Ishikawa (cell line): ENCODE data around the gene MYBPH.

ENCODE experiments used
- CEBPB ChIP-seq: IDR thresholded peaks from 2 replicates; pipeline ENCODE4 v1.6.1; 2012
- CREB1 ChIP-seq: IDR thresholded peaks from 2 replicates; pipeline ENCODE4 v1.6.1; 2012; ENCODE audit warnings: low read depth
- EGR1 ChIP-seq: IDR thresholded peaks from 2 replicates; pipeline ENCODE4 v1.6.1; 2012
- EP300 ChIP-seq: IDR thresholded peaks from 2 replicates; pipeline ENCODE4 v1.6.1; 2012; ENCODE audit warnings: borderline replicate concordance
- FOXM1 ChIP-seq: IDR thresholded peaks from 2 replicates; pipeline ENCODE4 v1.6.1; 2012; ENCODE audit warnings: low read depth, borderline replicate concordance
- MAX ChIP-seq: IDR thresholded peaks from 2 replicates; pipeline ENCODE4 v1.6.1; 2012
- NFIC ChIP-seq: IDR thresholded peaks from 2 replicates; pipeline ENCODE4 v1.6.1; 2012
- RAD21 ChIP-seq: IDR thresholded peaks from 2 replicates; pipeline ENCODE4 v1.6.1; 2012; ENCODE audit warnings: low read depth
- TAF1 ChIP-seq: IDR thresholded peaks from 2 replicates; pipeline ENCODE4 v1.6.1; 2012; ENCODE audit warnings: low read depth, mild to moderate bottlenecking
- TCF12 ChIP-seq: IDR thresholded peaks from 2 replicates; pipeline ENCODE4 v1.6.1; 2012; ENCODE audit warnings: low read depth
- TEAD4 ChIP-seq: IDR thresholded peaks from 2 replicates; pipeline ENCODE4 v1.6.1; 2012
- YY1 ChIP-seq: IDR thresholded peaks from 2 replicates; pipeline ENCODE4 v1.6.1; 2012; ENCODE audit warnings: low read depth
- ZBTB7A ChIP-seq: IDR thresholded peaks from 2 replicates; pipeline ENCODE4 v1.6.1; 2012; ENCODE audit warnings: low read depth
- TF ChIP-seq, protein P1 (sequence below): IDR thresholded peaks from 2 replicates; pipeline ENCODE4 v1.6.1; 2012; ENCODE audit warnings: low read depth, mild to moderate bottlenecking
- TF ChIP-seq, protein P2 (sequence below): IDR thresholded peaks from 2 replicates; pipeline ENCODE4 v1.6.1; 2012

MYBPH gene

GRCh38 chr1:203168256-203168786, 7.3 kb downstream of the MYBPH start:
- TF ChIP-seq TEAD4 (no peak), TAF1 (no peak), FOXM1 (no peak), ZBTB7A (no peak), EGR1 (no peak), CREB1 (no peak), TCF12 (no peak), CEBPB (no peak), MAX (no peak), RAD21 (no peak), YY1 (no peak), EP300 (no peak), NFIC (no peak)
- TF ChIP-seq, protein P1, sequence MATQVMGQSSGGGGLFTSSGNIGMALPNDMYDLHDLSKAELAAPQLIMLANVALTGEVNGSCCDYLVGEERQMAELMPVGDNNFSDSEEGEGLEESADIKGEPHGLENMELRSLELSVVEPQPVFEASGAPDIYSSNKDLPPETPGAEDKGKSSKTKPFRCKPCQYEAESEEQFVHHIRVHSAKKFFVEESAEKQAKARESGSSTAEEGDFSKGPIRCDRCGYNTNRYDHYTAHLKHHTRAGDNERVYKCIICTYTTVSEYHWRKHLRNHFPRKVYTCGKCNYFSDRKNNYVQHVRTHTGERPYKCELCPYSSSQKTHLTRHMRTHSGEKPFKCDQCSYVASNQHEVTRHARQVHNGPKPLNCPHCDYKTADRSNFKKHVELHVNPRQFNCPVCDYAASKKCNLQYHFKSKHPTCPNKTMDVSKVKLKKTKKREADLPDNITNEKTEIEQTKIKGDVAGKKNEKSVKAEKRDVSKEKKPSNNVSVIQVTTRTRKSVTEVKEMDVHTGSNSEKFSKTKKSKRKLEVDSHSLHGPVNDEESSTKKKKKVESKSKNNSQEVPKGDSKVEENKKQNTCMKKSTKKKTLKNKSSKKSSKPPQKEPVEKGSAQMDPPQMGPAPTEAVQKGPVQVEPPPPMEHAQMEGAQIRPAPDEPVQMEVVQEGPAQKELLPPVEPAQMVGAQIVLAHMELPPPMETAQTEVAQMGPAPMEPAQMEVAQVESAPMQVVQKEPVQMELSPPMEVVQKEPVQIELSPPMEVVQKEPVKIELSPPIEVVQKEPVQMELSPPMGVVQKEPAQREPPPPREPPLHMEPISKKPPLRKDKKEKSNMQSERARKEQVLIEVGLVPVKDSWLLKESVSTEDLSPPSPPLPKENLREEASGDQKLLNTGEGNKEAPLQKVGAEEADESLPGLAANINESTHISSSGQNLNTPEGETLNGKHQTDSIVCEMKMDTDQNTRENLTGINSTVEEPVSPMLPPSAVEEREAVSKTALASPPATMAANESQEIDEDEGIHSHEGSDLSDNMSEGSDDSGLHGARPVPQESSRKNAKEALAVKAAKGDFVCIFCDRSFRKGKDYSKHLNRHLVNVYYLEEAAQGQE, result no peak
- TF ChIP-seq, protein P2, sequence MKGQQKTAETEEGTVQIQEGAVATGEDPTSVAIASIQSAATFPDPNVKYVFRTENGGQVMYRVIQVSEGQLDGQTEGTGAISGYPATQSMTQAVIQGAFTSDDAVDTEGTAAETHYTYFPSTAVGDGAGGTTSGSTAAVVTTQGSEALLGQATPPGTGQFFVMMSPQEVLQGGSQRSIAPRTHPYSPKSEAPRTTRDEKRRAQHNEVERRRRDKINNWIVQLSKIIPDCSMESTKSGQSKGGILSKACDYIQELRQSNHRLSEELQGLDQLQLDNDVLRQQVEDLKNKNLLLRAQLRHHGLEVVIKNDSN, result no peak

- TF ChIP-seq ZBTB7A (no peak), EP300 (no peak), TEAD4 (no peak), CEBPB (no peak), EGR1 (no peak), YY1 (no peak), NFIC (no peak), FOXM1 (no peak), TCF12 (no peak), MAX (no peak), CREB1 (no peak), RAD21 (no peak), TAF1 (no peak)
- TF ChIP-seq, protein P2, result no peak
- TF ChIP-seq, protein P1, result no peak
Observed at GRCh38 chr1:203167913-203168200, 7.8 kb downstream of the MYBPH start.

DNA sequence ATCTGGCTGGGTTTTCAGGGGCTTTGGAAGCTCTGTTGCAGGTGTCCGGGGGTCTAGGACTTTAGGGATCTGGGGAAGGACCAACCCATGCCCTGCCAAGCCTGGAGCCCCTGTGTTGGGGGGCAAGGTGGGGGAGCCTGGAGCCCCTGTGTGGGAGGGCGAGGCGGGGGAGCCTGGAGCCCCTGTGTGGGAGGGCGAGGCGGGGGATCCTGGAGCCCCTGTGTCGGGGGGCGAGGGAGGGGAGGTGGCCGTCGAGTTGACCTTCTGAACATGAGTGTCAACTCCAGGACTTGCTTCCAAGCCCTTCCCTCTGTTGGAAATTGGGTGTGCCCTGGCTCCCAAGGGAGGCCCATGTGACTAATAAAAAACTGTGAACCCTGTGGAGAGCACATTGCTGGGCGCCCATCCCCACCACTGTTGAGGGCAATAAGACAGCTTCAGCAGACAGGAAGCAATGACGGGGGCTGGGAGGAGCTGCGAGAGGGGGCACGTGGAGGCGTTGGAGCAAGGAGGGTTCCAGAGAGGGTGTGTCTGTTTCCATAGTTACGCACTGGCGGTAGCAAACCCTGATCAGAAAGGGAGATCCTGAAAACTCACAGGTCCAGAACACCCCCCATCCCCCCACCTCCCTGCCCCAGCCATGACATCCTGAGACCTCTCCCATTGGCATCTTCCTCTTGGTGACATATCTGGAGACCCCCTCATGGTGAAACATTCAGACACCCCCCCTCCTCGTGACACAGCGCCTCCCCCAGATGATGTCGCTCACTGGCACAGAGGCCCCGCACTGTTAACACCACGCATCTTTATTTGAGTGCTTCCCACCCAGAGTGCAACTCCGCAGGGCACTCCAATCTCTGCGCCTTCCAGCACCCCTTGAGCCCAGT, 8.4 kb downstream of the MYBPH start:
- TF ChIP-seq, protein P1, result no peak
- TF ChIP-seq MAX, result peak; percentile 49; the same call in 1 of the 2 replicates
- TF ChIP-seq, protein P2, result peak; percentile 72
